NB4 (cell line): ENCODE data around the gene CIB2.

Source experiments
- CTCF ChIP-seq: IDR thresholded peaks from one replicate; pipeline ENCODE4 v1.5.1; 2012; ENCODE audit warnings: low read depth, low read length
- MAX ChIP-seq: IDR thresholded peaks from 2 replicates; pipeline ENCODE4 v1.6.1; 2011; ENCODE audit warnings: low read depth, low read length
- MYC ChIP-seq: IDR thresholded peaks from 2 replicates; pipeline ENCODE4 v1.6.1; 2011; ENCODE audit warnings: low read depth, low read length
- POLR2A ChIP-seq: IDR thresholded peaks from 2 replicates; pipeline ENCODE4 v1.6.1; 2011; ENCODE audit warnings: mild to moderate bottlenecking; ENCODE audit not compliant: insufficient read length; ENCODE audit errors: extremely low read depth

DNA sequence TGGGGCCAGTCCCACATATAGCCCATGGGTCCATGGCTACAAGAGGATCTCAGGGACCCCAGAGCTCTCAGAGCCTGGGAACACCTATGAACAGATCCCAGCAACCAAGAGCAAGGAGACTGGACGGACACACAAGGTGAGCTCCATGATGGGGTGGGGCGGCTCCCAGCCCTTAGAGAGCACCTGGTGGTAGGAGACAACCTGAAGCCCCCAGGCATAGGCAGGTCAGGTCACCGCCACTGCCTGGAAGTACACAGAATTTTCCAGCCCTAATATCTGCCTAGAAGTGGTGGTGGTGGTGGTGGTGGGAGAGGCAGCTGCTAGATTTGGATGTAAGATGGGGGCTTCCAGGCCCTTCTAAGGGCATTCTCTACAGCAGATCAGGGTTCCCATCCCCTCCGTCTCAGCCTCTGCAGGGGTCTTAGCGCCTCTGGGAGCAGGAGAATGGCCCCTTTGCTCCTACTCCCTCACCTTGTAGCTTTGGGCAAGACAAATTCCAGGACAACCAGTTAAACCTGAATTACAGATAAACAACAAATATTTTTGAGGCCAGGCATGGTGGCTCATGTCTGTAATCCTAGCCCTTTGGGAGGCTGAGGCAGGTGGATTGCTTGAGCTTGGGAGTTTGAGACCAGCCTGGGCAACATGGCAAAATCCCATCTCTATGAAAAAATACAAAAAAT, 29.7 kb downstream of the CIB2 start:
- no peak for TF ChIP-seq CTCF
- no peak for TF ChIP-seq POLR2A
- no peak for TF ChIP-seq MAX
- no peak for TF ChIP-seq MYC
